Stomach (tissue), 9 donors: ENCODE data around the gene GNA15. TPM values are rescaled to one million over a fixed set of nuclear protein-coding genes. Genes with fewer than 3 reads are reported as not detected.

ENCODE experiments used
- DNase-seq, 2 donors: peaks; one replicate each; pipeline versions ENCODE4 v3.0.0 to v3.0.0-alpha.2; 2013 to 2019
- H3K27ac ChIP-seq, 5 donors: fragments of 200-600 bp in 4 of 5; sonication (generic) in 4 of 5; one replicate each; pipeline ENCODE4 v1.5.1; 2013 to 2019; ENCODE audit warnings: mild to moderate bottlenecking in 1 of 5, moderate library complexity in 1 of 5
- H3K27me3 ChIP-seq, 3 donors: fragments of 200-600 bp; sonication (generic); one replicate each; pipeline ENCODE4 v1.5.1; 2017 to 2019; ENCODE audit warnings: mixed run types in 1 of 3
- H3K36me3 ChIP-seq, 4 donors: fragments of 200-600 bp; sonication (generic); 1 replicate in 3 of 4; 2 replicates in 1 of 4; pipeline ENCODE4 v1.5.1; 2016 to 2019
- H3K4me1 ChIP-seq, 4 donors: fragments of 200-600 bp; sonication (generic); one replicate each; pipeline ENCODE4 v1.5.1; 2016 to 2019
- H3K4me3 ChIP-seq, 4 donors: fragments of 200-600 bp; sonication (generic) in 3 of 4; one replicate each; pipeline ENCODE4 v1.5.1; 2016 to 2019; ENCODE audit warnings: mild to moderate bottlenecking in 1 of 4
- H3K9me3 ChIP-seq, 4 donors: fragments of 200-600 bp; sonication (generic); one replicate each; pipeline ENCODE4 v1.5.1; 2016 to 2019
- CTCF ChIP-seq, 7 experiments: fragments of 450-650 bp in 4 of 7; fragments of 200-600 bp in 3 of 7; sonication (generic) in 3 of 7; IDR thresholded peaks; one replicate each; pipeline ENCODE4 v1.5.1; 2016 to 2019; ENCODE audit warnings: antibody characterized with exemption in 7 of 7, control low read depth in 2 of 7, mild to moderate bottlenecking in 1 of 7
- EP300 ChIP-seq: sonication (generic); formaldehyde crosslinking; IDR thresholded peaks from one replicate; pipeline ENCODE4 v1.6.1; 2017; ENCODE audit warnings: antibody characterized with exemption
- POLR2A ChIP-seq, 4 donors: fragments of 450-650 bp; IDR thresholded peaks; one replicate each; pipeline ENCODE4 v1.6.1; 2016; ENCODE audit warnings: antibody characterized with exemption in 4 of 4, control low read depth in 2 of 4, mild to moderate bottlenecking in 1 of 4, moderate library complexity in 1 of 4
- POLR2AphosphoS5 ChIP-seq, 3 donors: sonication (generic); formaldehyde crosslinking; IDR thresholded peaks; one replicate each; pipeline ENCODE4 v1.6.1; 2016; ENCODE audit warnings: antibody characterized with exemption in 3 of 3
- WGBS, 5 donors: extraction: QIAGEN DNeasy Blood & Tissue Kit in 3 of 5; methylation state at CpG; one replicate each; pipeline versions ENCODE4 v1.1.5 to v1.1.7; 2013 to 2018; 5-methylcytosine and 5-hydroxymethylcytosine counted together
- intact Hi-C: fragments of 100-400 bp; cut with DNase I; formaldehyde crosslinking; loops from one replicate; pipeline ENCODE4 v1.15.1; 2023; ENCODE audit warnings: low total_unique reads
- polyA plus RNA-seq, 3 donors: library from polyadenylated mRNA; stranded (reverse); fragments of 200-250 nt; gene quantifications; one replicate each; pipeline ENCODE4 v1.2.3, GENCODE V29; 2013
- total RNA-seq, 5 donors: library from RNA; depleted of rRNA; stranded (reverse); fragments of >200 nt; gene quantifications; one replicate each; pipeline versions ENCODE4 v1.1.0 to v1.2.3, GENCODE V29; 2014 to 2016
- donor health status: healthy with polysubstance abuse.
- donor health status: Bipolar disorder and iron deficiency.
- donor health status: healthy.

Gene GNA15
- total and polyA plus RNA-seq, 8 donors: 0.45 to 15.1 (median 4.8) TPM; not detected in 2

DNA sequence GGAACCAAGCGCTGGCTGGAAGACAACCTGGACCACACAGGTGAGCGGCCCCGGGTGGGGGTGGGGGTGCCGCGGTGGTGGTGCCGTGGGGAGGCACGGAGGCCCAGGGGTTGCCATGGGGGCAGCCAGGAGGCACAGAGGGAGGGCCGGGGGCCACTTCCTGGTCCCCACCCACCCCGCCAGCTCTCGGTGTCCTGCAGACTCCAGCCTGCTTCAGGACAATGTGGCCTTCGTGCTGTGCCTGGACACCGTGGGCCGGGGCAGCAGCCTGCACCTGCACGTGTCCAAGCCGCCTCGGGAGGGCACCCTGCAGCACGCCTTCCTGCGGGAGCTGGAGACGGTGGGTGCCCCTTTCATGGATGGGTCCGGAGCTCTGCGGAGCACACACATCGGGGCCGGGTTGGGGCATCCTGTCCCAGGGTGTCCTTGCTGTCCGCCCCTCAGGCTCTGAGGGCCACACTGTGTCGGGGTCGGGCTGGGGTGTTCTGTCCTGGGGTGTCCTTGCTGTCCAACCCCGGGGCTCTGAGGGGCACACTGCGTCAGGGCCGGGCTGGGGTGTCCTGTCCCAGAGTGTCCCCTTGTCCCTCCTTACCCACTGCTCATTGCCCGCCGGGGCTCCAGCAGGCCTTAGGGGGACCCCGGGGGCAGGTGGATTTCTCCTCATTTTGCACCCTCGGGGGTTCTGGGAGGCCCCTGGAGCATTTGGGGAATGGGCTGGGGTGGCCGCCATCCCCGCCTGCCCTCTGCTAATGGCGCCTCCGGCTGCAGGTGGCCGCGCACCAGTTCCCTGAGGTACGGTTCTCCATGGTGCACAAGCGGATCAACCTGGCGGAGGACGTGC is 68.2 kb downstream of the GNA15 start:
- intact Hi-C loops: no loop called here
- Histone ChIP-seq H3K4me1 (no peaks in the 10 kb centered on the region), H3K27me3 (no peaks in the 10 kb centered on the region), H3K36me3 (peaks cover 38 to 97% (median 90%) of the 10 kb centered on the region in 4 donors), H3K4me3 (no peak overlapping the region), H3K9me3 (no peaks in the 10 kb centered on the region), H3K27ac (no peak overlapping the region)
- WGBS, 5 donors: 91 to 95% (median 95%) methylated on average over 23 to 43 of the region's 43 CpGs
- no peak for DNase-seq
- no peak for TF ChIP-seq POLR2AphosphoS5 (IDR thresholded peaks at IDR 0.05)
- TF ChIP-seq CTCF (IDR thresholded peaks at IDR 0.05): no peak
- no peak for TF ChIP-seq POLR2A (IDR thresholded peaks at IDR 0.05)
- TF ChIP-seq EP300: no peak

DNA sequence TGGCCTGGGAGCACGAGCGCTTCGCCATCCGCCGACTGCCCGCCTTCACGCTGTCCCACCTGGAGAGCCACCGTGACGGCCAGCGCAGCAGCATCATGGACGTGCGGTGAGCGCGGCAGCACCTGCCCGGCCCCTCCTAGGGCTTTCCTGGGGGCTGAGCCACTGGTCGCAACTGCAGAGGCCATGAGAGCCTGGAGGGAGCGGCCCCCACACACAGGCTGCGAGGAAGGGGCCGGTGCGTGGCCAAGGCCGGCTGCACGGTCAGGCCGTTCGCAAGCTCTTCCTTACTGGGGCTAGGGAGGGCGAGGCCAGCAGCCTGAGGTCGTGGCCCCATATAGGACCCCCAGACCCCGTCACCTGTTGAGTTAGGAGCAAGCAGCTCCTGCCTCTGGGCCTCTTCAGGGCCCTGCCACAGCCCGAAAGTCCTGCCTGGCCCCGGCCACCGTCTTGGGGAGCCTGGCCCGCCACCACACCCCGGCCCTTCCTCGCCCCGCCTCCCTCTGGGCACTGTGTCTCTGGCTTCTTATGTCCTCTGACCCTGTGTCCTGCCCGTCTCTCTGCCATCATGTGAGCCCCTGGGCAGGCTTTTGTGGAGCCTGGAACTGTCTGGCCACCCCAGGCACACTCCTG is 68.9 kb downstream of the GNA15 start:
- DNase-seq: no peak
- H3K4me1 ChIP-seq: no peaks in the 10 kb centered on the region
- peaks cover 38 to 93% (median 89%) of the 10 kb centered on the region in 4 donors for H3K36me3 ChIP-seq
- H3K27ac ChIP-seq: no peak overlapping the region
- intact Hi-C loops: no loop called here
- WGBS, 5 donors: 91 to 96% (median 95%) methylated on average over 19 to 35 of the region's 35 CpGs
- no peaks in the 10 kb centered on the region for H3K27me3 ChIP-seq
- H3K4me3 ChIP-seq: no peak overlapping the region
- H3K9me3 ChIP-seq: no peaks in the 10 kb centered on the region
- TF ChIP-seq CTCF (IDR thresholded peaks at IDR 0.05) (no peak), POLR2AphosphoS5 (IDR thresholded peaks at IDR 0.05) (no peak), EP300 (no peak), POLR2A (IDR thresholded peaks at IDR 0.05) (no peak)

GRCh38 chr19:3206216-3206953 is 70.6 kb downstream of the GNA15 start:
- TF ChIP-seq EP300 (no peak), POLR2A (IDR thresholded peaks at IDR 0.05) (no peak), POLR2AphosphoS5 (IDR thresholded peaks at IDR 0.05) (no peak), CTCF (IDR thresholded peaks at IDR 0.05) (no peak)
- WGBS, 5 donors: 95 to 96% (median 95%) methylated on average over 20 to 28 of the region's 28 CpGs
- intact Hi-C loops: no loop called here

More at GRCh38 chr19:3206216-3206953, 70.6 kb downstream of the GNA15 start:
- Histone ChIP-seq H3K27ac (no peak overlapping the region), H3K4me1 (no peaks in the 10 kb centered on the region), H3K4me3 (no peak overlapping the region), H3K9me3 (no peaks in the 10 kb centered on the region), H3K27me3 (no peaks in the 10 kb centered on the region), H3K36me3 (peaks cover 38 to 78% (median 76%) of the 10 kb centered on the region in 4 donors)
- no peak for DNase-seq
